Measurements from ENCODE around the gene PARP16.

GRCh38 chr15:65292938-65293518 lies 6.3 kb upstream of the PARP16 start:
- TF ChIP-seq CTCF (conservative IDR thresholded peaks at IDR 0.05 in 1 of 2, IDR thresholded peaks at IDR 0.05 in 1 of 2; ENCODE audit: low read depth in 1 of 2, low read length in 2 of 2) (no peak), EZH2 (IDR thresholded peaks at IDR 0.05; ENCODE audit: low read length, missing control alignments) (no peak)

Measured in fibroblast of lung (primary cell).